Epithelial cell of esophagus (primary cell): Measurements from ENCODE around the gene CDH13.

Experiments
- DNase-seq: peaks from one replicate; pipeline ENCODE4 v3.0.0; 2010; ENCODE audit warnings: low read depth
- H3K4me3 ChIP-seq: 2 replicates; pipeline ENCODE4 v1.5.1; 2011; ENCODE audit warnings: mild to moderate bottlenecking, low read length, control low read depth
- CTCF ChIP-seq: IDR thresholded peaks from 2 replicates; pipeline ENCODE4 v1.5.1; 2011; ENCODE audit warnings: low read depth, mild to moderate bottlenecking, low read length, control low read depth, inconsistent platforms; ENCODE audit not compliant: insufficient read depth; ENCODE audit errors: missing control alignments

CDH13 gene

GRCh38 chr16:82655720-82656490 lies 29.1 kb downstream of the CDH13 start:
- no peak overlapping the region for H3K4me3 ChIP-seq
- no peak for TF ChIP-seq CTCF
- no peak for DNase-seq

GRCh38 chr16:82657239-82657638 lies 30.5 kb downstream of the CDH13 start:
- DNase-seq: peak; percentile 36
- no peak overlapping the region for H3K4me3 ChIP-seq
- TF ChIP-seq CTCF: no peak

GRCh38 chr16:82657786-82658185 lies 31.0 kb downstream of the CDH13 start:
- H3K4me3 ChIP-seq: no peak overlapping the region
- no peak for DNase-seq
- TF ChIP-seq CTCF: no peak

- H3K4me3 ChIP-seq: no peak overlapping the region
- no peak for TF ChIP-seq CTCF
- DNase-seq: no peak
Measured at GRCh38 chr16:82658796-82659195, 32.0 kb downstream of the CDH13 start.

- DNase-seq: peak; percentile 67
- H3K4me3 ChIP-seq: no peak overlapping the region
- TF ChIP-seq CTCF: no peak
Measured at GRCh38 chr16:82660075-82660645, 33.4 kb downstream of the CDH13 start.

GRCh38 chr16:82660966-82661365 lies 34.2 kb downstream of the CDH13 start:
- TF ChIP-seq CTCF: no peak
- no peak overlapping the region for H3K4me3 ChIP-seq
- DNase-seq: no peak

- H3K4me3 ChIP-seq: no peak overlapping the region
- DNase-seq: no peak
- TF ChIP-seq CTCF: no peak
Measured at GRCh38 chr16:82664181-82664580, 37.4 kb downstream of the CDH13 start.
